Transverse colon (tissue), 4 donors: ENCODE results near the gene FER. TPM values are rescaled to one million over a fixed set of nuclear protein-coding genes. Genes with fewer than 3 reads are reported as not detected.

Experiments
- DNase-seq: peaks from one replicate; pipeline ENCODE4 v3.0.0-alpha.2; 2019
- H3K27ac ChIP-seq, 4 donors: fragments of 200-600 bp; sonication (generic); 2 replicates each; pipeline ENCODE4 v1.5.1; 2016 to 2018; ENCODE audit warnings: inconsistent platforms in 4 of 4
- H3K27me3 ChIP-seq: fragments of 200-600 bp; sonication (generic); 2 replicates; pipeline ENCODE4 v1.5.1; 2017; ENCODE audit warnings: inconsistent platforms
- H3K36me3 ChIP-seq, 4 donors: fragments of 200-600 bp; sonication (generic); 2 replicates each; pipeline ENCODE4 v1.5.1; 2017 to 2019; ENCODE audit warnings: inconsistent platforms in 4 of 4
- H3K4me1 ChIP-seq, 4 donors: fragments of 200-600 bp; sonication (generic); 2 replicates each; pipeline ENCODE4 v1.5.1; 2017 to 2020; ENCODE audit warnings: inconsistent platforms in 4 of 4
- H3K4me3 ChIP-seq, 4 donors: fragments of 200-600 bp; sonication (generic); 1 replicate in 1 of 4; 2 replicates in 3 of 4; pipeline versions ENCODE4 v1.5.1 to v1.6.1; 2017 to 2019; ENCODE audit warnings: inconsistent platforms in 4 of 4
- H3K9me3 ChIP-seq, 2 donors: fragments of 200-600 bp; sonication (generic); 2 replicates each; pipeline ENCODE4 v1.5.1; 2017 to 2019; ENCODE audit warnings: inconsistent platforms in 2 of 2
- CTCF ChIP-seq, 5 experiments: fragments of 200-600 bp in 3 of 5; fragments of 450-650 bp in 2 of 5; sonication (generic) in 3 of 5; IDR thresholded peaks; 1 replicate in 2 of 5; 2 replicates in 3 of 5; pipeline ENCODE4 v1.5.1; 2016 to 2017; ENCODE audit warnings: antibody characterized with exemption in 5 of 5, inconsistent platforms in 3 of 5, mild to moderate bottlenecking in 2 of 5, moderate library complexity in 1 of 5
- EP300 ChIP-seq: sonication (generic); formaldehyde crosslinking; IDR thresholded peaks from one replicate; pipeline ENCODE4 v1.6.1; 2017; ENCODE audit warnings: antibody characterized with exemption, low read depth
- POLR2A ChIP-seq: fragments of 450-650 bp; IDR thresholded peaks from one replicate; pipeline ENCODE4 v1.6.1; 2016; ENCODE audit warnings: antibody characterized with exemption, mild to moderate bottlenecking, moderate library complexity
- POLR2AphosphoS5 ChIP-seq, 3 donors: sonication (generic); formaldehyde crosslinking; IDR thresholded peaks; one replicate each; pipeline ENCODE4 v1.6.1; 2016; ENCODE audit warnings: antibody characterized with exemption in 3 of 3
- WGBS, 2 donors: methylation state at CpG; one replicate each; pipeline ENCODE4 v1.1.5; 2018; ENCODE audit warnings: low coverage in 1 of 2; 5-methylcytosine and 5-hydroxymethylcytosine counted together
- in situ Hi-C, 4 donors: fragments of 200-750 bp; cut with MboI; loops; one replicate each; pipeline versions ENCODE4 v1.15.0 to v1.15.1; 2017; ENCODE audit warnings: low sequenced_read_pairs in 3 of 4, low pct_ligation_motif_present in 1 of 4, low pct_unique_long_range_greater_than_20kb in 1 of 4
- intact Hi-C: fragments of 100-400 bp; cut with DNase I; formaldehyde crosslinking; loops from one replicate; pipeline ENCODE4 v1.15.1; 2023; ENCODE audit warnings: low total_unique reads
- total RNA-seq, 4 donors: library from RNA; depleted of rRNA; stranded (reverse); fragments of >200 nt; gene quantifications; one replicate each; pipeline ENCODE4 v1.1.0, GENCODE V29; 2016

Gene FER
- total RNA-seq, 4 donors from 2014 or later = 7.5 to 25.5 (median 13.1) TPM

GRCh38 chr5:109080481-109080880 lies 332.8 kb downstream of the FER start:
- DNase-seq = no peak
- H3K27me3 ChIP-seq = no peaks in the 10 kb centered on the region
- in situ Hi-C loops (no loop called here), intact Hi-C loops (no loop called here)
- H3K4me1 ChIP-seq = peaks cover 6 to 40% (median 13%) of the 10 kb centered on the region in 4 donors
- H3K4me3 ChIP-seq = no peak overlapping the region
- no peaks in the 10 kb centered on the region for H3K9me3 ChIP-seq
- TF ChIP-seq CTCF (IDR thresholded peaks at IDR 0.05) = no peak
- TF ChIP-seq EP300 = no peak
- no peaks in the 10 kb centered on the region for H3K36me3 ChIP-seq
- peak overlapping the region; percentile 63 to 74 (median 69) for H3K27ac ChIP-seq
- 59 to 64% methylated on average over 3 of the region's 3 CpGs for WGBS, 2 donors

GRCh38 chr5:109080896-109081295 lies 333.2 kb downstream of the FER start:
- Histone ChIP-seq H3K36me3 (no peaks in the 10 kb centered on the region), H3K27ac (peak overlapping the region; percentile 63 to 74 (median 69)), H3K9me3 (no peaks in the 10 kb centered on the region), H3K4me1 (peaks cover 6 to 40% (median 13%) of the 10 kb centered on the region in 4 donors), H3K27me3 (no peaks in the 10 kb centered on the region), H3K4me3 (no peak overlapping the region)
- in situ Hi-C loops (no loop called here), intact Hi-C loops (no loop called here)
- DNase-seq = no peak
- 49 to 53% methylated on average over 3 of the region's 3 CpGs for WGBS, 2 donors
- peak in 1 of 3 donors; percentile 41 for TF ChIP-seq POLR2AphosphoS5 (IDR thresholded peaks at IDR 0.05)
- no peak for TF ChIP-seq POLR2A
- TF ChIP-seq EP300 = no peak
- no peak for TF ChIP-seq CTCF (IDR thresholded peaks at IDR 0.05)

- in situ Hi-C loops = no loop called here
- no peak for DNase-seq
- Histone ChIP-seq H3K4me1 (peaks cover 6 to 22% (median 12%) of the 10 kb centered on the region in 4 donors), H3K27me3 (no peaks in the 10 kb centered on the region), H3K4me3 (no peak overlapping the region), H3K9me3 (no peaks in the 10 kb centered on the region), H3K36me3 (no peaks in the 10 kb centered on the region), H3K27ac (no peak overlapping the region)
- 88 to 92% methylated on average over 1 of the region's 1 CpG for WGBS, 2 donors
- intact Hi-C loops = no loop called here
- no peak for TF ChIP-seq POLR2AphosphoS5 (IDR thresholded peaks at IDR 0.05)
- TF ChIP-seq CTCF (IDR thresholded peaks at IDR 0.05) = no peak
- TF ChIP-seq EP300 = no peak
- no peak for TF ChIP-seq POLR2A
Observed at GRCh38 chr5:109083937-109084336, 336.2 kb downstream of the FER start.

GRCh38 chr5:109089191-109089590 lies 341.5 kb downstream of the FER start:
- TF ChIP-seq EP300 (no peak), CTCF (IDR thresholded peaks at IDR 0.05) (no peak), POLR2A (no peak), POLR2AphosphoS5 (IDR thresholded peaks at IDR 0.05) (no peak)
- Histone ChIP-seq H3K4me3 (no peak overlapping the region), H3K36me3 (no peaks in the 10 kb centered on the region), H3K27ac (no peak overlapping the region), H3K4me1 (no peaks in the 10 kb centered on the region), H3K27me3 (no peaks in the 10 kb centered on the region), H3K9me3 (no peaks in the 10 kb centered on the region)
- in situ Hi-C loops = no loop called here
- no peak for DNase-seq
- intact Hi-C loops = no loop called here
